Dendritic cell treated with granulocyte-macrophage colony-stimulating factor and Interleukin-4, amounts not matched to agents 40 ng/mL and 50 ng/mL, for 4 days (primary cell): ENCODE data around the gene ECE2.
A peak's percentile ranks its signal among the peaks of the same experiment; 100 is the strongest.

Source experiments
- H3K27ac Mint-ChIP-seq: one replicate; pipeline ENCODE4 v1.8.0; 2022; ENCODE audit warnings: mild to moderate bottlenecking, mixed read lengths
- H3K27me3 Mint-ChIP-seq: one replicate; pipeline ENCODE4 v1.8.0; 2022; ENCODE audit warnings: mild to moderate bottlenecking, mixed read lengths
- H3K36me3 Mint-ChIP-seq: one replicate; pipeline ENCODE4 v1.8.0; 2022; ENCODE audit warnings: low read depth, mixed read lengths
- H3K4me1 Mint-ChIP-seq: one replicate; pipeline ENCODE4 v1.8.0; 2022; ENCODE audit warnings: low read depth, mixed read lengths
- H3K4me3 Mint-ChIP-seq: one replicate; pipeline ENCODE4 v1.8.0; 2022; ENCODE audit warnings: mild to moderate bottlenecking, moderate library complexity, mixed read lengths
- H3K9me3 Mint-ChIP-seq: one replicate; pipeline ENCODE4 v1.8.0; 2022; ENCODE audit warnings: mixed read lengths
- intact Hi-C: fragments of 100-400 bp; cut with micrococcal nuclease; formaldehyde crosslinking; loops from one replicate; pipeline ENCODE4 v1.15.0; 2022

Gene ECE2

DNA sequence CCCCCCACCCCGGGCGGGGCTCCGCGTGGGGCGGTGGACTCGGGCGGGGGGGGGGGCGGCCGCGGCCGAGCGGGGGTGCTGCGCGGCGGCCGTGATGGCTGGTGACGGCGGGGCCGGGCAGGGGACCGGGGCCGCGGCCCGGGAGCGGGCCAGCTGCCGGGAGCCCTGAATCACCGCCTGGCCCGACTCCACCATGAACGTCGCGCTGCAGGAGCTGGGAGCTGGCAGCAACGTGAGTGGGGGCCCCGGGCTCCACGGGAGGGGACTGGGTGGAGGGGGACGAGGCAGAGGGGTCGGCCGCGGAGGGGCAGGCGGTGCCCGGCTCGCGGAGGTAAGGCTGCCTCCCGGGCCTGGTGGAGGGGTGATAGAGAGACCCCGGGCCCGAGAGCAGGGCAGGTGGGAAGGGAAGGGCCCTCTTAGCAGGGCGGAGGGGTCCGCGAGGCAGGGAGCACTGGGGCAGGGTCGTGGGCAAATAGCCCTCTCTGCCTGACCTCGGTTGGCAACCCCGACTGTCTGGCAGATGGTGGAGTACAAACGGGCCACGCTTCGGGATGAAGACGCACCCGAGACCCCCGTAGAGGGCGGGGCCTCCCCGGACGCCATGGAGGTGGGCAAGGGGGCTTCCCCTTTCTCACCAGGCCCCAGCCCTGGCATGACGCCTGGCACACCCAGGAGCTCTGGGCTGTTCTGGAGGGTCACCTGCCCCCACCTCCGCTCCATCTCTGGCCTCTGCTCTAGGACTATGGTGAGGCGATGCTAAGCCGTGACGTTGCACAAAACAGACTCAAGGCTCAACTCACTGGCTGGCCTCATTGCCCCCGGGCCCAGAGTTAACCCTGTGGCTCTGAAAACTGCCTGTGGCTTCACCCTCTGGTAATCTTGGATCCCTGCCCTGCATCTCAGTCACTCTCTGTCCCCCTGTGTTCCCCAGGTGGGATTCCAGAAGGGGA, at the start of gene ECE2:
Gene ECE2, plus strand, starts transcription at position 62 of the 950 bp plus-strand sequence. Its CDS starts 132 bp downstream, at position 194.
- no peaks in the 10 kb centered on the region for H3K36me3 Mint-ChIP-seq
- peaks cover 5% of the 10 kb centered on the region for H3K4me1 Mint-ChIP-seq
- H3K9me3 Mint-ChIP-seq, result no peaks in the 10 kb centered on the region
- no peak within 1 kb of the TSS for H3K27ac Mint-ChIP-seq
- intact Hi-C loops, result no loop called here
- H3K27me3 Mint-ChIP-seq, result peaks cover 71% of the 10 kb centered on the region
- no peak within 1 kb of the TSS for H3K4me3 Mint-ChIP-seq

DNA sequence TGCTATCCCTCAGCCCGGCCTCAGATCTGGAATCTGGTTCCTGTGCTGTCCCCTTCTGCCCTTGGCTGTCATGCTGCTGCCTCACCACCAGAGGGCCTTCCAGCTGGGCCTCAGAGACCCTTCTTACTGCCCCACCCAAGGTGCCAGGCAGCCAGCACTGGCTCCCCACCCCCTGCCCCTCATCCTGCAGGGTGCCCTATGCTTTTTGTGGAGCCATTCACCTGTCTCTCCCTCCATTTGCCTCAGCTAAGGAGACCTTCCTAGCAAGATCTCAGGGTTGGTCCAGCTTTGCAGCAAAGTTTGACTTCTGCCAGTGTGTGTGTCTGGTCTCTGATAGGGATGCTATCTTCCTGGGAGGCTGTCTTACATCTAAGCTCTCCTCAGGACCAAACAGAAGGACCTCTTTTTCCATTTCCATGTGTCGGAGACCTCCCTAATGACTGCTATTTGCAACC, 48.3 kb upstream of the ECE2 start:
- H3K4me3 Mint-ChIP-seq, result no peak overlapping the region
- no peaks in the 10 kb centered on the region for H3K36me3 Mint-ChIP-seq
- H3K9me3 Mint-ChIP-seq, result no peaks in the 10 kb centered on the region
- peaks cover 8% of the 10 kb centered on the region for H3K4me1 Mint-ChIP-seq
- peaks cover 75% of the 10 kb centered on the region for H3K27me3 Mint-ChIP-seq
- intact Hi-C loops, result loop anchor here (2.0 kb wide), 2 partner anchors 23 to 61 kb away; no protein-coding TSS in a partner anchor
- no peak overlapping the region for H3K27ac Mint-ChIP-seq

GRCh38 chr3:184228376-184229137, 47.3 kb upstream of the ECE2 start:
- Mint-ChIP-seq H3K27ac (no peak overlapping the region), H3K4me3 (peak overlapping the region; percentile 53), H3K27me3 (peaks cover 79% of the 10 kb centered on the region), H3K36me3 (no peaks in the 10 kb centered on the region), H3K9me3 (no peaks in the 10 kb centered on the region), H3K4me1 (peaks cover 8% of the 10 kb centered on the region)
- intact Hi-C loops, result no loop called here

GRCh38 chr3:184229394-184230080, 46.3 kb upstream of the ECE2 start, which contains the start of gene VWA5B2:
Gene VWA5B2 (plus strand): TSS chr3:184229585. CDS start chr3:184230529, 944 bp downstream.
- H3K27me3 Mint-ChIP-seq, result peaks cover 83% of the 10 kb centered on the region
- intact Hi-C loops, result no loop called here
- H3K9me3 Mint-ChIP-seq, result no peaks in the 10 kb centered on the region
- H3K4me1 Mint-ChIP-seq, result peaks cover 8% of the 10 kb centered on the region
- H3K36me3 Mint-ChIP-seq, result no peaks in the 10 kb centered on the region
- no peak within 1 kb of the TSS for H3K27ac Mint-ChIP-seq
- H3K4me3 Mint-ChIP-seq, result peak within 1 kb of the TSS; percentile 56

- H3K27me3 Mint-ChIP-seq, result peaks cover 78% of the 10 kb centered on the region
Observed at GRCh38 chr3:184230081-184230602, 45.7 kb upstream of the ECE2 start.

DNA sequence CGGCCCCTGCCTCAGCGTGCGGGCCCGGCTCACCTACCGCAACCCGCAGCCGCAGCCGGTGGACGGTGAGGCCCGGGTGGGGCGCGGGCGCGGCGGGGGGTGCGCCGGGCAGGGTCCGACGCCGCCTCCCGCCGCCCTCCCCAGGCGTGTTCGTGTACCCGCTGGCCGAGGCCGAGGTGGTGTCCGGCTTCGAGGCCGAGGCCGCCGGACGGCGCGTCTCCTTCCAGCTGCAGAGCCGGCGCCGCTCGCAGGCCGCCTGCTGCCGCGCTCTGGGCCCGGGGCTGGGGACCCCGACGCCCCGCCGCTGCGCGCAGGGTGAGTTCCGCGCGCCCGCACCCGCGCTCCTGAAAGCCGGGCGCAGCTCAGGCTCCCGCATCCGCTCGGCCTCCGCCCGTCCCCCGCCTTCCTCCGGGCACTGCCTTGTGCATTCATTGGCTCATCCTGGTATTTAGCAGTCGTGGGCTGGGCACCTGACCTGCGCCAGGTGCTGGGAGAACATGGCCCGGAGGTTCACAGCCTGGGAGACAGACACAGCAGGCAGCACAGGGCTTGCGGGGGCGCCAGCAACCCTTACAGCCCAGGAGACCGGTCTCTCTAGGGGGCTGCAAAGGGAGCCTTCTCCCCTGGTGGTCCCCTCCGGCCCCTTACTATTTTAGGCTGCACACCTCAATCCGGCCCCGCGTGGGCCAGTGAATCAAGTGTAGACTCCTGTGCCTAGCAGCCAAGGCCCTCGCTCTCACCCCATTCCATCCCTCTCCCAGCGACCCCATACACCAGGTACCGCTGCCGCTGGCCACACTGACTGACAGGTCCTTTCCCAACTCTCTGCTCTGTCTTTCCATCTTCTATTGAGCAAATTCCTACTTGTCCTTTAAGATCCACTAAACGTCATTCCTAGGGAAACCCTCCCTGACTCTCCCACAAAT, 45.0 kb upstream of the ECE2 start:
- intact Hi-C loops, result no loop called here
- Mint-ChIP-seq H3K36me3 (no peaks in the 10 kb centered on the region), H3K27ac (no peak overlapping the region), H3K27me3 (peaks cover 71% of the 10 kb centered on the region), H3K9me3 (no peaks in the 10 kb centered on the region), H3K4me1 (peaks cover 8% of the 10 kb centered on the region), H3K4me3 (no peak overlapping the region)

More at GRCh38 chr3:184230081-184230602, 45.7 kb upstream of the ECE2 start:
- Mint-ChIP-seq H3K4me1 (peaks cover 8% of the 10 kb centered on the region), H3K4me3 (no peak overlapping the region), H3K36me3 (no peaks in the 10 kb centered on the region), H3K27ac (no peak overlapping the region), H3K9me3 (no peaks in the 10 kb centered on the region)
- intact Hi-C loops, result no loop called here

DNA sequence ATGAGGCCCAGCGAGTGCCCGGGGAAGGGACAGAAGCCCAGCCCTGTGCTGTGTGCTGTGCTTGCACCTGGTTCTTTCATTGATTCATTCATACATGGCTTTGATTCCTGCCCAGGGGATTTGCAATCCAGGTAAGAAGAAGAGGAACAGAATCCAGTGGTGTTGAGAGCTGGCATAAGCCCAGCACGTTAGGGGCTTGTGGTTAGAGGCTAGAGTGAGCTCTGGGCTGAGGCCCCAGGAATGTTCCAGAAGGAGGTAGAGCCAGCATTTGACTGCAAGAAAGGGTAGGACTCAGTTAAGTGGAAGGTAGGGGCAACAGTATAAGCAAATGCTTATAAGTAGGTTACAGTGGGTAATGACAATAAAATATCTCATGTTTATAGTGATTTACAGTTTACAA, 44.2 kb upstream of the ECE2 start:
- Mint-ChIP-seq H3K27ac (no peak overlapping the region), H3K36me3 (no peaks in the 10 kb centered on the region), H3K4me1 (peaks cover 8% of the 10 kb centered on the region), H3K9me3 (no peaks in the 10 kb centered on the region), H3K27me3 (peaks cover 65% of the 10 kb centered on the region), H3K4me3 (no peak overlapping the region)
- intact Hi-C loops, result no loop called here

GRCh38 chr3:184233127-184233843, 42.5 kb upstream of the ECE2 start:
- intact Hi-C loops, result no loop called here
- Mint-ChIP-seq H3K4me3 (no peak overlapping the region), H3K9me3 (no peaks in the 10 kb centered on the region), H3K27me3 (peaks cover 55% of the 10 kb centered on the region), H3K4me1 (peaks cover 8% of the 10 kb centered on the region), H3K36me3 (no peaks in the 10 kb centered on the region), H3K27ac (no peak overlapping the region)

GRCh38 chr3:184234224-184234623, 41.6 kb upstream of the ECE2 start:
- intact Hi-C loops, result no loop called here
- Mint-ChIP-seq H3K4me1 (peaks cover 5% of the 10 kb centered on the region), H3K4me3 (no peak overlapping the region), H3K36me3 (no peaks in the 10 kb centered on the region), H3K9me3 (no peaks in the 10 kb centered on the region), H3K27me3 (peaks cover 46% of the 10 kb centered on the region), H3K27ac (no peak overlapping the region)

GRCh38 chr3:184234671-184235380, 41.0 kb upstream of the ECE2 start:
- Mint-ChIP-seq H3K27ac (no peak overlapping the region), H3K9me3 (no peaks in the 10 kb centered on the region), H3K27me3 (peaks cover 43% of the 10 kb centered on the region), H3K4me1 (peaks cover 5% of the 10 kb centered on the region), H3K4me3 (no peak overlapping the region), H3K36me3 (no peaks in the 10 kb centered on the region)
- intact Hi-C loops, result no loop called here

DNA sequence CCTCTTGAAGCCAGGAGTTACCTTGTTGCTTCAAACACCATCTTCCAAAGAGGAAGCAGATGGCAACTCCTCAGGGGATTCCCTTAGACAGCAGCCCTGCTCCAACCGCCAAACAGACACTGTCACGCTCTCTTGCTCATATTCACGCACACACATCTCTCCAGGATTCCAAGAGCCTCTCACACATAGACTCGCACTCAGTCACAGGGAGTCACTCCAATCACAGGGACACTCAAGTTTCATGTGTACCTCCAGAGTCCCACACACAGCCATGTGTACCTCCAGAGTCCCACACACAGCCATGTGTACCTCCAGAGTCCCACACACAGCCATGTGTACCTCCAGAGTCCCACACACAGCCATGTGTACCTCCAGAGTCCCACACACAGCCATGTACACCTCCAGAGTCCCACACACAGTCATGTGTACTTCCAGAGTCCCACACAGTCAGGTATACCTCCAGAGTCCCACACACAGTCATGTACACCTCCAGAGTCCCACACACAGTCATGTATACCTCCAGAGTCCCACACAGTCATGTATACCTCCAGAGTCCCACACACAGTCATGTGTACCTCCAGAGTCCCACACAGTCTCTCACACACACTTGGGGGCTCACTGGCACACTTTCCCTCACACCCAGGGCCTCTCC, 40.3 kb upstream of the ECE2 start:
- peaks cover 5% of the 10 kb centered on the region for H3K4me1 Mint-ChIP-seq
- H3K27me3 Mint-ChIP-seq, result peaks cover 39% of the 10 kb centered on the region
- H3K27ac Mint-ChIP-seq, result no peak overlapping the region
- H3K36me3 Mint-ChIP-seq, result no peaks in the 10 kb centered on the region
- H3K9me3 Mint-ChIP-seq, result no peaks in the 10 kb centered on the region
- intact Hi-C loops, result no loop called here
- H3K4me3 Mint-ChIP-seq, result no peak overlapping the region
